Measurements from ENCODE around the gene STX8.
"Not testable (repeated sequence)": the region's sequence is repeated elsewhere in the genome, so short reads cannot be mapped to it uniquely, and the experiment has no call there.

Gene STX8

DNA sequence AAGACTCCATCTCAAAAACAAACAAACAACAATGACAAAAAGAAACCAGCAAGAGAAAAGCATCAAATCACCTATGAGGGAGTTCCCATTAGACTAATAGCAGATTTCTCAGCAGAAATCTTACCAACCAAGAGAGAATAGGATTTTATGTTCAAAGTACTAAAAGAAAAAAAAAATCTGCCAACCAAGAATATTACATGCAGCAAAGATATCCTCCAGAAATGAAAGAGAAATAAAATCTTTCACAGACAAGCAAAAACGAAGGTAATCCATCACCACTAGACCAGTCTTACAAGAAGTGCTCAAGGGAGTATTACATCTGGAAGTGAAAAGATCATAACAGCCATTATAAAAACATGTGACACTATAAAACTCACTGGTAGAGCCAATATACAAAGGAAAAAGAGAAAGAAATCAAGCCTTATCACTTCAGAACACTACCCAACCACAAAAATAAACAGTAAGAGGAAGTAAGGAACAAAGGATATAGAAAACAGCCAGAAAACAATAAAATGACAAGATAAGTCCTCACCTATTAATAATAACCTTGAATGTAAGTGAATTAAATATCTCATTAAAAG, 66.3 kb downstream of the STX8 start:
- DNase-seq (ENCODE audit: low spot score), result no peak

DNA sequence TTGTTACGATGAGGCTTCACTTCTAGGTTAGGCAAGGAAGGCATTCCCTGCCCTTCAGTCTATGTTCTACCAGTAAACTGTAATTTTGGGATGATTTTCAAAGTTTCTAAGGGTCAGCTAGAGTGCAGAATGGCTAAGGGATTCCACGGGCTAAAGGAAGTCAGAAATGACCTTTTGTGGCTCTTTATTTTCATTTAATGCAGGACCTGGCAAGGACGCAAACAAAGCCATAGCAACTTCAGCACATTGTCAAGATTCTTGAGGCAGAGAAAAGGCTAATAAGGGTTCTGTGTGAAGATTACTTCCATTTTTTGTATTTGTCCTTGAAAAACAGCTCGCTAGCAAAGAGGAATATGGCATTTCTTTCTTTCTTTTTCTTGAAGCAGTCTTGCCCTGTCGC, 76.6 kb downstream of the STX8 start:
- DNase-seq (ENCODE audit: low spot score), result no peak

DNA sequence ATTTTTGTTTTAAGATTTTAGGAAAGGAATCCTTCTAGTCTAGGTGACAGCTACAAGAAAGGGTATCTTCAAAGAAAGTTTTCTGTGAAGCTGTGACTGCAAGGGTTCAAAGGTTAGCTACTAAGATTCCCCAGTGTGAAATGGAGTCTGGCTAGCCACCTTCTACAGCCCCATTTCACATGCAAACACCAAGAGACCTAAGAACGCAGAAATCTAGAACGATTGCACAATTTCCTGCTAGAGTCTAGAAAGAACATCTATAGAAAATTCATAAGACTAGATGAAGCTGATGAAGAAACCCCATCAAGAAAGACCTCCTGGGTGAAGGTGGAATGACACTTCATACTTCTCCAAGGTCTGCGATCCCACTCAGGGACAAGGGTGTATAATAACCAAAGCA, 77.1 kb downstream of the STX8 start:
- no peak for DNase-seq (ENCODE audit: low spot score)

DNA sequence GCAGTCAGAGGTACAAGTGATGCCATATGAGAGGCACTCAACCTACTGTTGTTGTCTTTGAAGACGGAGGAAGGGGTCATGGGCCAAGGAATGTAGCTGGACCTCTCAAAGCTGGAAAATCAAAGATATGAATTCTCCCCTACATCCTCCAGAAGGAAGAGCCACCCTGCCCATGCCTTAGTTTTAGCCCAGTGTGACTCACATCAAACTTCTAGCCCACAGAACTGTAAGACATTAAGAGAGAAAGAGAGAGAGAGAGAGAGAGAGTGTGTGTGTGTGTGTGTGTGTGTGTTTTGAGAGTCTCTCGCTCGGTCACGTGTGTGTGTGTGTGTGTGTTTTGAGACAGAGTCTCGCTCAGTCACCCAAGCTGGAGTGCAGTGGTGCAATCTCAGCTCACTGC, 87.1 kb downstream of the STX8 start:
- DNase-seq (ENCODE audit: low spot score), result no peak

DNA sequence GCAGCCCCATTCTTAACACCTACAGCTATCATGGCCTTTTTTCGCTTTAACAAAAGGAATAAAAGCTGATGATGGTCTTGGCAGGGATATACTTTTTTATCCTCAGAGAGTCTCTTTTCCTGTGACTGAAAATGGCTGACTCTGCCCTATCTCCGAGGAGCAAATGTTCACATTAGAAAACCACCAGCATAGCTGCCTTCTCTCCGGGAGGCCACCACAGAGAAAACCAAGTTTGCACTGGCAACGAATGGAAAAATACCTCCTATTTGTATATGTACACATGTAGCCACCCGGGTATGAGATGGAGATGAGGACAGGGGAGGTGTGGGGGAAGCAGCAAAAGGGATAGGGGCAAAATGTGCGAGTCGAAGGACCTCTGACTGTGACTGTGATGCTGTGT, 88.2 kb downstream of the STX8 start:
- DNase-seq (ENCODE audit: low spot score), result no peak

DNA sequence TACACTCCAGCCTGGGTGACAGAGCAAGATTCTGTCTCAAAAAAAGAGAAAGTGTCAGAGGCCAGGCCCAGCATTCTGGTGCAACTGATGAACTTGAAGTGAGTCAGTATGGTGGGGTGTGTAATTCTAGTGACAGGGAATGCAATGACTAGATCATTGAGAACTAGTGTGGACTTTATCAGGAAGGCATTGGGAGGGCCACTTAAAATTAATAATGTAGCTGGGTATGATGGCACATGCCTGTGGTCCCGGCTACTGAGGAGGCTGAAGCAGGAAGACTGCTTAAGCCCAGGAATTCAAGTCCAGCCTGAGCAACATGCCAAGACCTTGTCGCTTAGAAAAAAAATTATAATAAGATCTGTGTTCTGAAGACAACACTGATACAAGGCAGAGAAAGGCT, 90.8 kb downstream of the STX8 start:
- no peak for DNase-seq (ENCODE audit: low spot score)

DNA sequence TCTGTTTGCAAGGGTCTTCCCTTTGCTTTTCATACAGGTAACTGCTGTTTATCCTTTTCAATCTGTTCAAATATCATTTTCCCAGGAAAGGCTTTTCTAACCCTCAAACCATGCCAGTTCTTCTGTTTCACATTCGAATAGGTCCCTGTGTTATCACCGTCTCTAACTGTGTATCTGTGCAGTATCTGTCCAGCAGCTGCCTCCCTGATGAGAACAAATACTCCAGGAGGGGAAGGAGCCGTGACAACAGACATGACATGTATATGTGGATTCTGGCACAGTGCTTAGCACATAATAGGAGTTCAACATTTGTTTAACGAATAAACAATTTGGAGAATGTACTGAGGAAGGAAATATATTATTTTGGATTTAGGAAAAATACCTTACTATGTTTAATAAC, 95.7 kb downstream of the STX8 start:
- no peak for DNase-seq (ENCODE audit: low spot score)

DNA sequence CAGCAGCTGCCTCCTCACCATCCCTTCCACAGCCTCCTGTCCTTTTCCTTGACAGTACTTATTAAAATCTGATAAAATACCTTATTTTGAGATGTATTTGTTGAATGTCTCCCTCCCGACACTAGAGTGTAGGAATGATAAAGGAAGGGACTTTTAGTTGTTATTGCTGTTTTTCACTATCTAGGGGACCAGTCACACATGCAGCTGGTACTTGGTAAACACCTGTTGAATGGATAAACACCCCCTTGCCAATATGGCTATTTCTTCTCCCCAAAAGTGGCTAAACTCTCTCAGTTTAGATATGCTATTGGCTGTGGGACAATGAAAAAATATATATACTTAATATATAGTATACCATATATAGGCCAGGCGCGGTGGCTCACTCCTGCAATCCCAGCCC, 96.7 kb downstream of the STX8 start:
- no peak for DNase-seq (ENCODE audit: low spot score)

DNA sequence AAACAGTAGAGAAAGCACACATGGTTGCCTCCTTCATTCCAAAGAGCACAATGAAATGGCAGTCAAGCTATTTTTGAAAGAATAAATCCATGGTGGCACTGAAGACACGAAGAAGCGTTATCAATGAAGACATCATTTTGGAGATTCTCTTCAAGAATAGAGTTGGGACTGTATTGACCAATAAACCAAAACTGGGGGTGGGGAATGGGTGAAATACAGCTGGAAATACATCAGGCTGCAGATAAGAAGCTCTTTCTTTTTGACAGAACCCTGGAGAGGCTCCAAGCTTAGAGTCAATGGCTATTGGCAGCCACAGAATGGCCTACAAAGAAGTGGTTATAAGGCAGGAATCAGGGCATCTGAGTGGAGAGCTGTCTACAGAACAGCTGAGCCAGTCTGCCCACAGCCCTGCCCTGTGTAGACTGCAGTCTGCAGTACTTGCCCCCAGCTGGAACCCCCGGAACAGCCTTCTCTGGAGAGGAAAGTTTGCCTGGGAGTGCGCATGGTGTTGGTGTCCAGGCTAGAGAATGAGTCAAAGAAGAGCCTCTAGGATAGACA, 100.4 kb downstream of the STX8 start:
- no peak for DNase-seq (ENCODE audit: low spot score)

DNA sequence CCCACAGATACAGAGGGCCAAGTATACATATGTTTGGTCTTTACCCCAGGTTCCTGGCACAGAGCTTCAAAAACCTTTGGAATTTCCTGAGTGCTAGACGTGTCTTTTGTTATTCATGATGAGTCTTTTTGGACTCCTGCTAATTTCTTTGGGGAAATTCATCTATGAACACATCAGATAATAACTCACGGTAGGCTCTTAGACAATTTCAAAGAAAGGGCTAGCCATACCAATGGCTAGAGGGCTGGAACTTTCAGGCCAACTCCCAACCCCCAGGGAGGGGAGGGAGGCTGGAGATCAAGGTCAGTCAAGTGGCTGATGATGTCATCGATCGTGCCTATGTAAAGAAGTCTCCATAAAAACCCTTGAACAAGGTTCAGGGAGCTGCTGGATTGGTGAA, 101.9 kb downstream of the STX8 start:
- no peak for DNase-seq (ENCODE audit: low spot score)

DNA sequence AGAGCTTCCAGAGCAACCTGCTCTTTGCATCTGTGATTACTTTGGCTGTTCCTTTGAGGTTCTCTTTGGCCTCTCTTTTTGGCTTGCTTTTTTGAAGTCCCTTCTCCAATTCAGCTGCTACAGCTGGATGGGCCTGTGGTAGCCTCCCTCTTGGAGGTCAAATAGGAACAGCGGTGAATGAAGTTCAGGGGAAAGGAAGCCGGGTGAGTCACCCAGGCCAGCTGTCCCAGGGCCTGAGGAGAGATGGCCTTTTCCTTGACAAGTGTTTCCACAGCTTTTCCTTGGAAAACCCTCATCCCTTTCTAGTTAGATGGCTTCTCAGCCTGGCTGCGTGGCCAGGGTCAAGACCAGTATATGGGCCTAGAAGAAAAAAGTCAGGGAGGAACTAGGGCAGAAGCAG, 103.1 kb downstream of the STX8 start:
- no peak for DNase-seq (ENCODE audit: low spot score)

DNA sequence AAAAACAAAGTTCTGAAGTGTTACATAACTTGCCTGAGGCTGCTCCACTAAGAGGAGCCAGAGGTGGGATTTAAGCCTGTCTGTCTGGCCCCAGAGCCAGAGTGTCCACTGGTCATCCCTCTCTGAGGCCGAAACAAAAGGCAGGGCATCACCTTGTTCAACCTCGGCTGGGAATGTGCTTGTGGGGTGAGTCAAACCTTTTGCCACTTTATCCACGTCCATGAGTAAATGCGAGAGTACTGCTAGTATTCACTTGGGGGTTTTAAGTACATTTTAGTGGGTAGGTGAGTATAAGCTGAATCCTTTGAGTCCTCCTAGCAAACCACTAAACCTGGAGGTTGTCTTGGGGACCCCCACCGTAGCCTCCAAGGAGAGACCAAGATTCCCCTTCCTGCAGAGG, 103.5 kb downstream of the STX8 start:
- DNase-seq (ENCODE audit: low spot score), result no peak

DNA sequence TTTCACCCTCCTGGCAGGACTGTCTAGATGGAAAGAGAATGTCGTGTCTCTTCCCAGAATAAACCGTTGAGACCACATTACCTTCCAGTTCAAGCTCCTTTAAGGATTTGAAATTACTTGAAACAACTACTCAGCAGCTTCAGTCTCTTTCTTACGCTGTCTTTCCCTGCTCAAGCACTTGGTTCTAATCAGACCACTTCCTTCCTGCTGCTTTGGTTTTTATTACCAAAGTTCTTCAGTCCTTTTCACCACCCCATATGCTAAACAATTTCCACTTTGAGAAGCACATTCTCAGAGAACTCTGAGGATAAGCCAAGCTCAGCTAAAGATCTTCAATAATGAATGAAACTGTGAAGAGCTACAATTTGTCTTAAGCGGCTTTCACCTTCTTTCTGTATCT, 105.4 kb downstream of the STX8 start:
- DNase-seq (ENCODE audit: low spot score), result no peak

DNA sequence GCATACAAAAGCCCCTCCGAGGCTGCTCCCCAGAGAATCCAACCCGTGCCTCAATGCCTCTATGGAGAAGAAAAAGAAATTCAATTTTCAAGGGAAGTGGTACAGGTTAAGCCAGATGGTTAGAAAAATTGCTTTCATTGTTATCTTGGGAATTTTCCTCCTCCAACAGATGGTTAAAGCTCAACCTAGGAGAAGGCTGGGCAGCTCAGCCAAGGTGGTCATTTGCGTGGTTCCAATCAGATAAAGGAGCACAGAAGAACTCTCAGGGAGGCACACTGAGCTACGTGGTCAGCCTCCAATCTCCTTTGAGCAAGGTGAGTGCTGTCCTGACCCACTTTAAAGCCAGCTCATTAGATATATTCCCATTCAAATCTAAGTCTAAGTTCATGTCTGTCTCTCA, 106.7 kb downstream of the STX8 start:
- DNase-seq (ENCODE audit: low spot score), result no peak

DNA sequence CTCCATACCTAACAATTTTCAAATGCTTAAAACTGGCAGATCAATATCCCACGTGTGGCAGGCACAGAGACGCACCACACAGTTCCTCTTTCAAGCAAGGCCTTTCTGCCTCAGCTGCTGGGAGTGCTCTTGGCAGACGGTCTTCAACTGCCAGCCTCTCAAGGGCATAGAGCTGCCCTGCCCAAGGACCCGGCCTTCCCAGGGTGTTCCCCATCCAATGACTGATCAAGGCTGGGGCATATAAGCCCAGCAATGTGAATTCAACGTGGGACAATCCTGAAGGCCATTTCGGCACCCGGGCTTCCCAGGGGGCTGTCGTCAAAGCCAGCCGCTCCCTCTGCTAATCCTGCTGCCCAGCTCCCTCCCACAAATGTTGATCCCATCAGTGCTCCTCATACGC, 107.1 kb downstream of the STX8 start:
- no peak for DNase-seq (ENCODE audit: low spot score)

DNA sequence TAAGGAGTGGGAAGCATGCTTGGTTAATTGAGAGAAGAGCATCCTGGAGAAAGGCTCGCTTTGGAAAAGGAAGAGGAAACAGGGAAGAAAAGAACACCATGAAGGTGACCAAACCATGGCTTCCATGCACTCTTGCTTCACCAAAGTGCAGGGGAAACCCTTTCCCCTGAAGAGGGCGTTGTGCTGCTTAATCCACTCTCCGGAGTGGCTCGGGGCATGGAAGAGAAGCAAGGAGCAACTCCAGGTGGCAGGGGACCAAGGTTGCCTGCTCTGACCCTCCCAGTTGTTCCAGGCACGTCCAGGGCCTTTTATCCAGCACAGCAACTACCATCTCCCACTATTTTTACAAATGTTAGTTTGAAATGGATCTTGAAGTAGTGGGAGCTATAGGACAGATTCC, 108.1 kb downstream of the STX8 start:
- DNase-seq (ENCODE audit: low spot score), result no peak

DNA sequence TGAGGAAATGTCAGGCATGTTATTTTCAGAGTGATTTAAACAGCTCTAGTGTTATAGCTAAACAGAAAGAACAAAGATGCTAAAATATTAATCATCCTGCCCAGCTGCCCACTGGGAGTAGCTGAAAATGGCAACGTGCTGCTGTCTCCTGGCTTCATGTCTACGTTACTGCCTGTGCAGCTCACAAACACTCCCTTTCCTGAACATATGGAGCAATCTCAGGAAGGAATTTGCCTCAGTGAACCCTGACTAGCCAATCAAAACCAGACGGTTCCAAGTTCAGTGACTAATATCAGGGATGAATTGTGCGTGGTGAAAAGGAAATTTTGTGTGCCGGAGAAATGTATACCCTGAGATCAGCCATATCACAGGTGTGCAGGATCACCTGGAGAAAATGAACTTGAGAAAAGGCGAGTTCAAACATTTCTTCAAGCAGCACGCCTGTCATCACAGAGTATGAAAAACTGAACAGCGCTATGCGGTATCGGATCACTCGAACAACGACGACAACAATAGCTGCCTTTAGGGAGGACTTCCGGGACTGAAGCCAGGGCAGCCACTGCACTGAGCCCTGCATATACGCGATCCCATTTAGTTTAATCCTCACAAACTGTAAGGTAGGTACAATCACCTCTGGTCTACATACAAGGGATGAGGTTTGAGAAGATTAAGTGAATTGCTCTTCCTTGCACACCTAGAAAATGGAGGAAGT, 110.3 kb downstream of the STX8 start:
- no peak for DNase-seq (ENCODE audit: low spot score)

DNA sequence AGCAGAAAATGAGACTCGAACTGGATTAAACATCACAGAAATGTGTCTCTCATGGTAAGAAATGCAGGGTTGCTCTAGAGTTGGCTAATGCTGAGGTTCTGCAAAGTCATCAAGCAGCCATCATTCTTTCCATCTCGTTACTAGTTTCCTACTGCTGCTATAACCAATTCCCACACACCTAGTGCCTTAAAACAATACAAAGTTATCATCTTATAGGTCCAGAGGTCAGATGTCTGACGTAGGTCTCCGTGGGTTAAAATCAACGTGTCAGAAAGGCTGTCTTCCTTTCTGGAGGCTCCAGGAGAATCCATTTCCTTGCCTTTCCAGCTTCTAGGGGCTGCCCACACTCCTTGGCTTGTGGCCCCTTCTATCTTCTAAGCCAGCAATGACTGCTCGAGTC, 118.6 kb downstream of the STX8 start:
- DNase-seq (ENCODE audit: low spot score), result no peak

DNA sequence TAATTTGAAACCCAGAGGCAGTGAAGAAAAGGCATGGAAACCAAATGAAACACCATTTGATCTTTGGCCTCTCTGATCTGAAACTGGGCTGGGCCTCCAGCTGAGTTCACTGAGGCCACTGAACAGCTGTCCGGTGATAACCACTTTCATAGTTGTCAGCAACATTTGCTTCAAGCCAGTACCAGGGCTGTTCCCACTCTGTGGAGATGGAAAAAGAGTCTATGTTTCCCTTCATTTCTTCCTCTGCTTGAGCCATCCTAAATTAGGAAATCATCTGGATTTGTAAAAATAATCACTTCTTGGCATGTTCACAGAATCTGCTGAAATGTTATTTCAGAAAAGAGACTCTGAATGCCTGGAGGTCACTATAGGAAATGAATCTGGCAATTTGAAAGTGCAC, 119.3 kb downstream of the STX8 start:
- DNase-seq (ENCODE audit: low spot score), result no peak

DNA sequence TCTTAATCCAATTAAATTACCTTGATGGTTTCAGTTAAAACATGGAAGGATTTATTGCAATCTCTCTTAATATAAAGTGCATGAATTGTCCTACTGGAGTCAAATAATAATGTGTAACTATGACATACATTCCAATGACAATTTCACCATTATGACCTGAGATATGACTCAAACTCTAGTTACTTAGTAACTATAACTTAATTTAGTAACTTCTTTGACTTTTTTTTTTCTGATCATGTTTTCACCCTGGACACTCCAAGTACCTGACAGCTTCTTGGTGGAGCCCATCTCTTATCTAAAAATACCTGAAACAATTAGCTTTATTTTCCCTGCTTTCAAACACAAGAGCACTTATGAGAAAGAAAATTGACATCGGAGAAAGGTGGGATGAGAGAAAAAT, 123.7 kb downstream of the STX8 start:
- no peak for DNase-seq (ENCODE audit: low spot score)

DNA sequence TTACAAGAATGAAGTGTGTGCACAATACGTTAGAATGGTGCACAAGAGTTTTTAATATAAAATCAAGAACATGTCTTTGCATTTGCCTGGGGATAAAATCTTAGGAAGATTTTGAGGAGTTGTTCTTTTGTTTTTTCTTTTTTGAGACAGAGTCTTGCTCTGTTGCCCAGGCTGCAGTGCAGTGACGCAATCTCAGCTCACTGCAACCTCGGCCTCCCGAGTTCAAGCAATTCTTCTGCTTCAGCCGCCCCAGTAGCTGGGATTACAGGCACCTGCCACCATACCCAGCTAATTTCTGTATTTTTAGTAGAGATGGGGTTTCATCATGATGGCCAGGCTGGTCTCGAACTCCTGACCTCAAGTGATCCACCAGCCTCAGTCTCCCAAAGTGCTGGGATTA, 128.3 kb downstream of the STX8 start:
- not testable (repeated sequence) for DNase-seq (ENCODE audit: low spot score)

DNA sequence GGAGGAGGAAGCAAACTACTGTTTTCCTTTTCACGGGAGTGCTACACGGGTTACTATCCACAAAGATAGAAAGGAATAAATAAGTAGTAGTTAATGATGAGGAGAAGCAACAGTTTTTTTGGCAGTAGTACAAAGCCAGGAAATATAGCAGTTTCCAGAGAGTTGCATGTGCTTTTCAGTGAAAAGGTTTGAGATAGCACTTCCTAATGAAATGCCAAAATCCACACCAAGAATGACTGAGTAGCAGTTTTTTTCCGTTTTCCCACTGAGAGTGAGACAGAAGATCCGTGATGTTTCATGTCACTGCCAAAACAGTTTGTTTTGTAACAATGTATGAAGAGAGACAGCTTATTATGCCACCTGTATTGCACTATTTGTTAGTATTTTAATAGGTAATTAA, 129.1 kb downstream of the STX8 start:
- DNase-seq (ENCODE audit: low spot score), result no peak

DNA sequence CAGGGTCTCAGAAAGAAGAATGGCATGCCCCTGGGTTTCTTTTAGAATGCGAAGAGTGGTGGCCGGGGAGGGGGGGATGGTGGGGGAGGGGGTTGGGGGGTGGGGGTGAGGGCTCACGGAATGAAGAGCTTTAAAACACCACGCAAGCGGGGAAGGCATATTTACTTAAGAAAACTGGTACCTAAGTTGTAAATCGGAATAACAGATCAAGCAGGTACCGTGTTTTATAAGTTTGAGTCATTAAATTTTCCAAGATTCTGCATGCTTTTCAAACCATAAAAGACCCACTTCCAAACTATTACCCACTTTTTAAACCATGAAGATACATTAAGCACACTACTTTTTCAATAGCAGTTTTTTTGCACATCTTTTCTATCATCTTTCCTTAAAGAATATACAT, 130.2 kb downstream of the STX8 start:
- no peak for DNase-seq (ENCODE audit: low spot score)

DNA sequence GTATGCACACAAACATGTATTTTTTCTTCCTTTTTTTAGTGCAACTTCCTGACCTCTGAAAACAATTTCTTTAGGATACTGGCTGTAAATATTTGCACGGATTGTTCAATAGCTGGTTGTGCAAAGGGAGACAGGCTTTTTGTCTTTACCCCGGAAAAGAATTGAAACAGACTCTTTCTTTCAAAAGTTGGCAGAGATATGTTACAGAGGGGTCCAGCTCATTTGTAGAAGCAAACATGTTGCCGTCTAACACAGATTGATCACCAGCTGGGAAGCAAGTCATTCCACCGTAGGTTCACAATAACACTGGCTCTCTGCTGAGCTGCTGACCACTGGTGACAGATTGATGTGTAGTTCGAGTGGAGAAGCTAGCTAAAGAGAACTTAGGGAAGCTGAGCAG, 130.9 kb downstream of the STX8 start:
- DNase-seq (ENCODE audit: low spot score), result no peak
